GM19397 (cell line): ENCODE data around the gene MS4A1.
"Not testable (repeated sequence)": the region's sequence is repeated elsewhere in the genome, so short reads cannot be mapped to it uniquely, and the experiment has no call there.

Experiments
- ATAC-seq: cut with Tn5 transposase; IDR thresholded peaks from one replicate; pipeline ENCODE4 v1.9.1; 2021; ENCODE audit warnings: mild to moderate bottlenecking, moderate library complexity; ENCODE audit not compliant: unreplicated experiment

Gene MS4A1

DNA sequence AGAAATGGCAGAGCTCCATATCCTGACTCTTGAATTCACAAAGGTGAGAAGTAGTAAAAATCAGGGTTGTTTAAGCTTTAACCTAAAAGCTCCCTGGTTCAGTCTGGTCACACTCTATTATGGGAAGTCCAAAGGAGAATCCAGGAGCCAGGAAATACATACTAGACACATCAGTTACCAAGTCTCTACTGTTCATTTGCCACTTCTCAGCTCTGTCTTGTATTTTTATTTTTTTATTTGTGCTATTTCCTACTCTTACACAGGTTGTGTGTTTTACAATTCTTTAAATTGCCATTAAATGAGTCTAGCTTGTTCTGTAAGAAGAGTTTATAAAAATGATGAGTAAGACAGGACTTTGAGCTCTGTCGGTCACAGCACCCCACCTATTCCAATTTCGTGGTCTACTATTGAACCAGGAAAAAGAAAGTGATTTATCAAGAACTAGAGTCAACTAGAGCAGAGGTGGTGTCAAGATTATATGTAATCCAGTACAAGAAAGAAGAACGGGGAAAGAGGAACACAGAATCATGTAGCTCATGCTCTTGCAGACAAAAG lies 46.7 kb downstream of the MS4A1 start:
- no peak for ATAC-seq

DNA sequence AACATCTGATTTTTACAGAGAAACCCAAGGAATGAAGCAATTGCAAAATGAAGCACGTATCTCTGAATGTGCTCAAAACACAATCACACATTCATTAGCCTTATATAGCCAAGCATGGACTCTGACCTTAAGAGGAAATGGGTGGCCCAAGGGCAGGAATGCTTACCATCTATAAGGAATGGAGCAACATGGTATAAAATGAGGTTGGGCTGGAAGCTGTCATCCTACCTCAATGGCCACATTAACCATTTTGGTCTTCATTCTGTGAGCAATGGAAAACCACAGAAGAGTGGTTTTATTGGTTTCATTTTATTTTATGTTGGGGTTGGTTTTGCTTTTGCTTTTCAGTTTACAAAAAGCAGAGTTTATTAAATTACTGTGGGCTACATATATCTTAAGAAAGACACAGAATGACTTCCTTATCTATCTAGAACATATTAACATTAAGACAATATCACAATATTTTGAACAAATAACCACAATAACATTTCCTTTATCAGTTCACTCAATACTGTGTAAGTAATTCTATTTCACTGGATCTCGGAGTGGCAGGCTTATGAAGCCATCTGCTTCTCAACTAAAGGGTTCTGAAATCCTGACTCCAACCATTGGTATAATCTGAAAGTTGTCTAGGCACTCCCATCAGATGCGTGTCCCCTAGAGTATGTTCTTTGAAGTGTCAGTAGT lies 48.7 kb downstream of the MS4A1 start:
- no peak for ATAC-seq

DNA sequence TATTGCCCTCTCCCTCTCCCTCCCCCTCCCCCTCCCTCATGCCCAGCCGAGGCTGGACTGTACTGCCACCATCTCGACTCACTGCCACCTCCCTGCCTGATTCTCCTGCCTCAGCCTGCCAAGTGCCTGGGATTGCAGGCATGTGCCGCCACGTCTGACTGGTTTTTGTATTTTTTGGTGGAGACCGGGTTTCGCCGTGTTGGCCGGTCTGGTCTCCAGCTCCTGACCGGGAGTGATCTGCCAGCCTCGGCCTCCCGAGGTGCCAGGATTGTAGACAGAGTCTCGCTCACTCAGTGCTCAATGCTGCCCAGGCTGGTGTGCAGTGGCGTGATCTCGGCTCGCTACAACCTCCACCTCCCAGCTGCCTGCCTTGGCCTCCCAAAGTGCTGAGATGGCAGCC lies 54.0 kb downstream of the MS4A1 start:
- not testable (repeated sequence) for ATAC-seq

DNA sequence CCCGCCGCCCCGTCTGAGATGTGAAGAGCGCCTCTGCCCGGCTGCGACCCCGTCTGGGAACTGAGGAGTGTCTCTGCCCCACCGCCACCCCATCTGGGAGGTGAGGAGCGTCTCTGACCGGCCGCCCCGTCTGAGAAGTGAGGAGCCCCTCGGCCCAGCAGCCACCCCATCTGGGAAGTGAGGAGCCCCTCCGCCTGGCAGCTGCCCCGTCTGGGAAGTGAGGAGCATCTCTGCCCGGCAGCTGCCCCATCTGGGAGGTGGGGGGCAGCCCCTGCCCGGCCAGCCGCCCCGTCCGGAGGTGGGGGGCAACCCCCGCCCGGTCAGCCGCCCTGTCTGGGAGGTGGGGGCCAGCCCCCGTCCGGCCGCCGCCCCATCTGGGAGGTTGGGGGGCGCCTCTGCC lies 54.6 kb downstream of the MS4A1 start:
- ATAC-seq = not testable (repeated sequence)

DNA sequence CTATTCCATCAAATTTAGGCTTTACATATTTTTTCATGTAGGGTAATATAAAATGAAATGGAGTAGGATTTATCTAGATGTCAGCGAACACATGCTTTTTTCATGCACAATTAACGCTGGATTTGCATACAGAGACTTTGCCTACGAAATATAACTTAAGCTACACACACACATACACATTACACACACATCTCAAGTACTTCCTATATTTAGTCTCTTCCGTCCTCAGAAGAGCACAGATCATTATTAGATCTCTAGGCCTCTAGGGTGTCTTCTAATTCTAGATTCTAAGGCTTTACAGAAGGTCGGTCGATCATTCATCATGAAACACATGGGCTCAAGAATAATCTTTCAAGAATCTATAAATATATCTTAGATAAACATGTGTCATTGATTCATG lies 55.7 kb downstream of the MS4A1 start:
- no peak for ATAC-seq

DNA sequence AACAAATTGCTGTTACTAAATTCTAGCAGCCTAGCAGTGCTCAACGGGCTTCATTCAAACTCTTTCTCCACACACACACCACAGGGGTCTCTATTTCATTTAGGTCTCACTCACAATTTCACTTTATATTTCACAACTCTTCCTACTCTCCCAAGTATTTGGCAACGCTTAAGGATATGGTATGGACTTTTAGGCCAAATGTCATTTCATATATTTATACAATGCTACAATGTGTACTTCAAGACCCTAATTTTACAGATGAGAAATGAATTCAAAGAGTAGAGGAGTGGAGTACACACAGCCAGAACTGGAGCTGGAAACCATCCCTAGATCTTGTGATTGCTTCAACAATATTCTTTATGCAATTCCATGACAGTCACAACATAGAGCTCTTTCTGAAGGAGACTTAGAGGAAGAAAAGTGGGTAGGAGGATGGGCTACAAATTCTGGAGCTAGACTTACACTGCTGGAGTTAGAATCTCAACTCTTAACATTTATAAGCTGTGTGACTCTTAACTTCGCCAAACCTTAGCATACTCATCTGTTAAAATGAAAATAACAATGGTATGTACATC lies 57.1 kb downstream of the MS4A1 start:
- no peak for ATAC-seq

DNA sequence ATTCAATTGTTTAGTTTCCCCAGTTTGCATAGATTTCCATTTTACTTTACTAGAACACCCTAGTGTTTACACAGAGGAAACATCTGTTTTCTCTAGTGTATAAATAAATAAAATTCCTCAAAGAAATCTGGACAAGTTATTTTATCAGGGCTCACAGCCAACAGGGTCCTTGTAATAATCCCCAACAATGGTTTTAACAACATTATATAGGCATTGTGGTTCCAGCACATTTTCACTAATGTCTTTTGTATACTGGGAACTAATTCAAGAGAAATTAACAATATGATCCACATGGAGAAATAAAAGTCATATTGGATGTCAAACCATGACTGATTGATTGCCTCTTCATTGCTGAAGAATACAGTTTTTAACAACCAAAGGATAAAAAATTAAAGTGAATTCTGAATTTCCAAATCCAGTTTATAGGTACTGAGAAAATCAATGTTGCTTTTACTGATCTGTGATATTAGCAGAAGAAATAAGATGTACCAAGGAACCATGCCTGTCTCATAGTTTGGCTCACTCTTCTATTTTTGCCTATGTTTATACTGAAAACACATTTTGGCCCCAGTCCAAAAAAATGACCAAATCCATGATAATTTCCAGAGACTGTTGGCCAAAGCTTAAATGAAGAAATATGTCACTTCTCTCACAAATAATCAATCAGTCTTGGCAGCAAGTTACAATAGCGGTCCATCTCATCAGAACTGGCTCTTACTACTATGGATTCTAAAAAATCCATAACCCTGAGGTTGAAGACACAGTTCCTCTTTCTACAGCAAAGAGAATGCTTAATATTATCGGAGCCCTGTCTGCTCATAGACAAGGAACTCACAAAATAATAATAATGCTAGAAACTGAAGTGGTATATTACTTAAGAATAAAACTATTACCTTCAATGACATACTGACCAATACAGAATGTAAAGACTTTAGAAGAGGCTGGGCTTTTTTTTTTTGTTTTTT lies 58.1 kb downstream of the MS4A1 start:
- ATAC-seq = no peak

DNA sequence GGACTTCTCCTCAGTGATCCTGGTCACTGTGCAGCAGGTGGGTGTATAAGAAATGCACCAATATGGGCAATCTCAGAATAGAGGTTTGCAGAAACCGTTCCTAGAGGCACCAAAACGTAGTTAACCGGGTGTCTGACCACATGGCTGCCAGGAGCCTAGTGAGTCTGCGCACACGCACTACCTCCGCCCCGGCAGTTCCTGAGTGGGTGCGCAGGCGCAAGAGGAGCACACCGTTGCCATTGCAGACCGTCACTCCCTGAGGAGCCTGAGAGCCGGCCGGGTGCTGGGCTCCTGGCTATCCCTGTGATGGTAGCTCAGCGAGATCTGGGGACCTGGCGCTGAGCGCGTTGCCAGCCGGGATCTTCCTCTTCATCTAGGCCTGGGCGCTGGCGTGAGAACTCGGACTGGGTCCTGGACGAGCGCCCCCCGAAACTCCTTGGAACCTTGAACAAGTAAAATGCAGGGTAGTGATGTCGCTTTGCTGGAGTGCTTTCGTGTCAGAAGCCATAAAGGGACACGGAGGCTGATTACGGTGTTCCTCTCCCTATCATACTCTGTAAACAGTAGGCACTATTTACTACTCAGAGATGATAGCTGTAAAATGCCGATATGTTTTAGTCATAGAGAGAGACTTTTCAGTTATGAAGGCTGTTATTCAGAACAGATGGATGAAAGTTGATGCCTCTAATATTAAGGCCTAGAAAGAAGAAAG lies 59.7 kb downstream of the MS4A1 start, which contains the start of gene MS4A13:
Gene MS4A13 (plus strand): TSS at position 249 of the 712 bp plus-strand sequence. CDS start 2,692 bp downstream, outside the sequence.
- ATAC-seq = no peak
